ENCODE data around the gene SLC14A1. TPM values are rescaled to one million over a fixed set of nuclear protein-coding genes. Genes with fewer than 3 reads are reported as not detected.

The SLC14A1 gene
- not detected in 2 replicates for polyA plus RNA-seq (2013)

GRCh38 chr18:45723567-45724355, at the start of gene SLC14A1:
Gene SLC14A1, plus strand, starts transcription at chr18:45724181. Its CDS starts 6,140 bp downstream, at chr18:45730321.
- no peak within 1 kb of the TSS for H3K4me2 ChIP-seq (ENCODE audit: low read length)
- H3K4ac ChIP-seq (ENCODE audit: low read depth, low read length) = no peak within 1 kb of the TSS
- H3K79me2 ChIP-seq (ENCODE audit: control insufficient read depth, insufficient read depth, low read length, poor library complexity) = no peaks in the 10 kb centered on the region
- H3K27ac ChIP-seq (ENCODE audit: low read depth, low read length) = no peak within 1 kb of the TSS
- H3K14ac ChIP-seq (ENCODE audit: low read length) = no peak within 1 kb of the TSS
- H3K9me3 ChIP-seq (ENCODE audit: insufficient read depth, low read depth, low read length) = no peaks in the 10 kb centered on the region
- H3K4me3 ChIP-seq (ENCODE audit: low read depth, low read length) = no peak within 1 kb of the TSS
- H3K9ac ChIP-seq (ENCODE audit: low read length) = no peak within 1 kb of the TSS
- no peak within 1 kb of the TSS for H2BK12ac ChIP-seq (ENCODE audit: low read length)
- no peak within 1 kb of the TSS for H3K23ac ChIP-seq (ENCODE audit: low read length)
- no peak within 1 kb of the TSS for H4K91ac ChIP-seq (ENCODE audit: low read depth, low read length)
- no peak within 1 kb of the TSS for H4K8ac ChIP-seq (ENCODE audit: low read depth, low read length)
- no peak within 1 kb of the TSS for H2AFZ ChIP-seq (ENCODE audit: insufficient read depth, low read length, poor library complexity)
- no peak within 1 kb of the TSS for H2AK5ac ChIP-seq (ENCODE audit: low read length)
- H4K12ac ChIP-seq (ENCODE audit: low read depth, low read length) = no peak within 1 kb of the TSS
- no peak within 1 kb of the TSS for H2BK5ac ChIP-seq (ENCODE audit: low read depth, low read length, poor library complexity)
- no peaks in the 10 kb centered on the region for H3K4me1 ChIP-seq (ENCODE audit: control insufficient read depth in 1 of 2, insufficient read depth in 2 of 2, low read length in 2 of 2)
- H2BK120ac ChIP-seq (ENCODE audit: insufficient read depth, low read length, poor library complexity) = no peak within 1 kb of the TSS
- no peak for DNase-seq
- H3K27me3 ChIP-seq (ENCODE audit: insufficient read depth, low read length) = no peaks in the 10 kb centered on the region
- WGBS (ENCODE audit: extremely low coverage, insufficient coverage, insufficient read length) = no CpG with 5 or more reads among the region's 6 CpGs
- no peak within 1 kb of the TSS for H3K18ac ChIP-seq (ENCODE audit: low read length)
- no peaks in the 10 kb centered on the region for H3K79me1 ChIP-seq (ENCODE audit: low read length)
- no peaks in the 10 kb centered on the region for H3K36me3 ChIP-seq (ENCODE audit: control insufficient read depth in 1 of 2, insufficient read depth in 2 of 2, low read length in 2 of 2)

GRCh38 chr18:45677276-45677807, 46.6 kb upstream of the SLC14A1 start:
- peaks cover 2% of the 10 kb centered on the region in 2 experiments for H3K4me1 ChIP-seq (ENCODE audit: control insufficient read depth in 1 of 2, insufficient read depth in 2 of 2, low read length in 2 of 2)
- no peak overlapping the region for H3K14ac ChIP-seq (ENCODE audit: low read length)
- H4K91ac ChIP-seq (ENCODE audit: low read depth, low read length) = no peak overlapping the region
- H3K36me3 ChIP-seq (ENCODE audit: control insufficient read depth in 1 of 2, insufficient read depth in 2 of 2, low read length in 2 of 2) = no peaks in the 10 kb centered on the region
- H3K27ac ChIP-seq (ENCODE audit: low read depth, low read length) = no peak overlapping the region
- H3K4me2 ChIP-seq (ENCODE audit: low read length) = no peak overlapping the region
- H3K9me3 ChIP-seq (ENCODE audit: insufficient read depth, low read depth, low read length) = no peaks in the 10 kb centered on the region
- H2AK5ac ChIP-seq (ENCODE audit: low read length) = no peak overlapping the region
- no peak overlapping the region for H2BK5ac ChIP-seq (ENCODE audit: low read depth, low read length, poor library complexity)
- no CpG with 5 or more reads among the region's 4 CpGs for WGBS (ENCODE audit: extremely low coverage, insufficient coverage, insufficient read length)
- no peak overlapping the region for H3K4me3 ChIP-seq (ENCODE audit: low read depth, low read length)
- no peak overlapping the region for H4K12ac ChIP-seq (ENCODE audit: low read depth, low read length)
- no peaks in the 10 kb centered on the region for H3K27me3 ChIP-seq (ENCODE audit: insufficient read depth, low read length)
- H3K9ac ChIP-seq (ENCODE audit: low read length) = no peak overlapping the region
- no peak overlapping the region for H2AFZ ChIP-seq (ENCODE audit: insufficient read depth, low read length, poor library complexity)
- no peak overlapping the region for H3K4ac ChIP-seq (ENCODE audit: low read depth, low read length)
- no peak overlapping the region for H3K23ac ChIP-seq (ENCODE audit: low read length)
- DNase-seq = no peak
- no peak overlapping the region for H2BK12ac ChIP-seq (ENCODE audit: low read length)
- H3K79me2 ChIP-seq (ENCODE audit: control insufficient read depth, insufficient read depth, low read length, poor library complexity) = no peaks in the 10 kb centered on the region
- no peak overlapping the region for H3K18ac ChIP-seq (ENCODE audit: low read length)
- no peaks in the 10 kb centered on the region for H3K79me1 ChIP-seq (ENCODE audit: low read length)
- H2BK120ac ChIP-seq (ENCODE audit: insufficient read depth, low read length, poor library complexity) = no peak overlapping the region
- H4K8ac ChIP-seq (ENCODE audit: low read depth, low read length) = no peak overlapping the region

- H2BK5ac ChIP-seq (ENCODE audit: low read depth, low read length, poor library complexity) = no peak overlapping the region
- no peak overlapping the region for H4K8ac ChIP-seq (ENCODE audit: low read depth, low read length)
- H4K91ac ChIP-seq (ENCODE audit: low read depth, low read length) = no peak overlapping the region
- no peak overlapping the region for H3K4me2 ChIP-seq (ENCODE audit: low read length)
- peaks cover 1 to 2% of the 10 kb centered on the region in 2 experiments for H3K4me1 ChIP-seq (ENCODE audit: control insufficient read depth in 1 of 2, insufficient read depth in 2 of 2, low read length in 2 of 2)
- no peaks in the 10 kb centered on the region for H3K36me3 ChIP-seq (ENCODE audit: control insufficient read depth in 1 of 2, insufficient read depth in 2 of 2, low read length in 2 of 2)
- no peak overlapping the region for H2AFZ ChIP-seq (ENCODE audit: insufficient read depth, low read length, poor library complexity)
- no peak overlapping the region for H3K18ac ChIP-seq (ENCODE audit: low read length)
- H4K12ac ChIP-seq (ENCODE audit: low read depth, low read length) = no peak overlapping the region
- H3K9ac ChIP-seq (ENCODE audit: low read length) = no peak overlapping the region
- no peaks in the 10 kb centered on the region for H3K9me3 ChIP-seq (ENCODE audit: insufficient read depth, low read depth, low read length)
- no peak overlapping the region for H3K23ac ChIP-seq (ENCODE audit: low read length)
- H3K4me3 ChIP-seq (ENCODE audit: low read depth, low read length) = no peak overlapping the region
- no peaks in the 10 kb centered on the region for H3K27me3 ChIP-seq (ENCODE audit: insufficient read depth, low read length)
- no peak for DNase-seq
- no peak overlapping the region for H3K4ac ChIP-seq (ENCODE audit: low read depth, low read length)
- H3K79me2 ChIP-seq (ENCODE audit: control insufficient read depth, insufficient read depth, low read length, poor library complexity) = no peaks in the 10 kb centered on the region
- no peak overlapping the region for H2AK5ac ChIP-seq (ENCODE audit: low read length)
- no peak overlapping the region for H2BK120ac ChIP-seq (ENCODE audit: insufficient read depth, low read length, poor library complexity)
- H3K14ac ChIP-seq (ENCODE audit: low read length) = no peak overlapping the region
- H3K27ac ChIP-seq (ENCODE audit: low read depth, low read length) = no peak overlapping the region
- H2BK12ac ChIP-seq (ENCODE audit: low read length) = no peak overlapping the region
- no CpG with 5 or more reads among the region's 4 CpGs for WGBS (ENCODE audit: extremely low coverage, insufficient coverage, insufficient read length)
- H3K79me1 ChIP-seq (ENCODE audit: low read length) = no peaks in the 10 kb centered on the region
Measured at GRCh38 chr18:45678441-45678840, 45.5 kb upstream of the SLC14A1 start.

GRCh38 chr18:45678850-45679249, 45.1 kb upstream of the SLC14A1 start:
- H2BK120ac ChIP-seq (ENCODE audit: insufficient read depth, low read length, poor library complexity) = no peak overlapping the region
- no peak overlapping the region for H3K9ac ChIP-seq (ENCODE audit: low read length)
- no peaks in the 10 kb centered on the region for H3K79me2 ChIP-seq (ENCODE audit: control insufficient read depth, insufficient read depth, low read length, poor library complexity)
- H4K8ac ChIP-seq (ENCODE audit: low read depth, low read length) = no peak overlapping the region
- H3K4me3 ChIP-seq (ENCODE audit: low read depth, low read length) = no peak overlapping the region
- no peak for DNase-seq
- H3K23ac ChIP-seq (ENCODE audit: low read length) = no peak overlapping the region
- no peak overlapping the region for H2BK12ac ChIP-seq (ENCODE audit: low read length)
- no peak overlapping the region for H4K12ac ChIP-seq (ENCODE audit: low read depth, low read length)
- H3K9me3 ChIP-seq (ENCODE audit: insufficient read depth, low read depth, low read length) = no peaks in the 10 kb centered on the region
- H3K79me1 ChIP-seq (ENCODE audit: low read length) = no peaks in the 10 kb centered on the region
- no peaks in the 10 kb centered on the region for H3K4me1 ChIP-seq (ENCODE audit: control insufficient read depth in 1 of 2, insufficient read depth in 2 of 2, low read length in 2 of 2)
- H3K14ac ChIP-seq (ENCODE audit: low read length) = no peak overlapping the region
- WGBS (ENCODE audit: extremely low coverage, insufficient coverage, insufficient read length) = no CpG with 5 or more reads among the region's 1 CpG
- no peak overlapping the region for H2AK5ac ChIP-seq (ENCODE audit: low read length)
- H3K4ac ChIP-seq (ENCODE audit: low read depth, low read length) = no peak overlapping the region
- no peak overlapping the region for H3K27ac ChIP-seq (ENCODE audit: low read depth, low read length)
- no peak overlapping the region for H4K91ac ChIP-seq (ENCODE audit: low read depth, low read length)
- H3K27me3 ChIP-seq (ENCODE audit: insufficient read depth, low read length) = no peaks in the 10 kb centered on the region
- no peak overlapping the region for H2BK5ac ChIP-seq (ENCODE audit: low read depth, low read length, poor library complexity)
- no peaks in the 10 kb centered on the region for H3K36me3 ChIP-seq (ENCODE audit: control insufficient read depth in 1 of 2, insufficient read depth in 2 of 2, low read length in 2 of 2)
- H3K4me2 ChIP-seq (ENCODE audit: low read length) = no peak overlapping the region
- H3K18ac ChIP-seq (ENCODE audit: low read length) = no peak overlapping the region
- H2AFZ ChIP-seq (ENCODE audit: insufficient read depth, low read length, poor library complexity) = no peak overlapping the region
